H1 (cell line): ENCODE measurements around the gene TADA2B. TPM values are rescaled to one million over a fixed set of nuclear protein-coding genes. Genes with fewer than 3 reads are reported as not detected.
"Not testable (repeated sequence)": the region's sequence is repeated elsewhere in the genome, so short reads cannot be mapped to it uniquely, and the experiment has no call there.

Experiments
- CTCF ChIA-PET: fragments of 300-600 bp; sonication (Branson Sonifier 250); formaldehyde crosslinking; loops from one replicate; lab custom pipeline; 2021; ENCODE audit not compliant: partially characterized antibody; lab: Charles Lee
- POLR2A ChIA-PET: fragments of 300-600 bp; sonication (Branson Sonifier 250); formaldehyde crosslinking; loops from one replicate; lab custom pipeline; 2021; ENCODE audit warnings: inconsistent platforms; ENCODE audit not compliant: partially characterized antibody; lab: Charles Lee
- DNase-seq, 2 experiments: peaks; one replicate each; pipeline versions ENCODE4 v3.0.0 to v3.0.0-alpha.2; 2010 to 2022; ENCODE audit warnings: low spot score in 2 of 2, low read depth in 1 of 2, mixed read lengths in 1 of 2
- FAIRE-seq: peaks from 2 replicates; lab custom pipeline; 2011; peaks lifted over from hg19 to GRCh38; lab: Jason Lieb, UNC
- H2AFZ ChIP-seq: 2 replicates; pipeline ENCODE4 v1.8.1; 2012; ENCODE audit warnings: low read length, inconsistent platforms
- H2AK5ac ChIP-seq: 2 replicates; pipeline ENCODE4 v1.6.1; 2013; ENCODE audit warnings: low read depth, low read length
- H2BK120ac ChIP-seq: replicated peaks from 2 replicates; pipeline ENCODE3; 2013; ENCODE audit warnings: low read depth, low read length, inconsistent platforms
- H2BK12ac ChIP-seq: 2 replicates; pipeline ENCODE4 v1.6.1; 2013; ENCODE audit warnings: low read depth, low read length
- H2BK15ac ChIP-seq: 2 replicates; pipeline ENCODE4 v1.6.1; 2013; ENCODE audit warnings: low read length
- H2BK20ac ChIP-seq: 2 replicates; pipeline ENCODE4 v1.6.1; 2013; ENCODE audit warnings: low read length
- H2BK5ac ChIP-seq: 2 replicates; pipeline ENCODE4 v1.6.1; 2013; ENCODE audit warnings: low read depth, low read length
- H3K14ac ChIP-seq: 2 replicates; pipeline ENCODE4 v1.6.1; 2013; ENCODE audit warnings: inconsistent platforms; ENCODE audit not compliant: insufficient read length
- H3K18ac ChIP-seq: 2 replicates; pipeline ENCODE4 v1.6.1; 2013; ENCODE audit warnings: low read length; ENCODE audit errors: extremely low read depth
- H3K23ac ChIP-seq: 2 replicates; pipeline ENCODE4 v1.6.1; 2013; ENCODE audit warnings: inconsistent platforms; ENCODE audit not compliant: insufficient read length
- H3K23me2 ChIP-seq: 2 replicates; pipeline ENCODE4 v1.6.1; 2013; ENCODE audit warnings: low read depth, low read length
- H3K27ac ChIP-seq: 2 replicates; pipeline ENCODE4 v1.6.1; 2011; ENCODE audit warnings: low read depth, low read length, inconsistent platforms
- H3K27me3 ChIP-seq, 4 experiments: replicated peaks in 1 of 4; 1 replicate in 1 of 4; 2 replicates in 3 of 4; pipeline versions ENCODE4 v1.6.1 to v1.8.1; 2011 to 2013; ENCODE audit warnings: low read length in 3 of 4, mild to moderate bottlenecking in 3 of 4, inconsistent platforms in 2 of 4, mixed read lengths in 2 of 4, moderate library complexity in 1 of 4; ENCODE audit not compliant: control insufficient read depth in 3 of 4, insufficient read depth in 3 of 4; ENCODE audit errors: extremely low read depth in 1 of 4
- H3K36me3 ChIP-seq, 4 experiments: 2 replicates each; pipeline versions ENCODE4 v1.6.1 to v1.8.1; 2011 to 2013; ENCODE audit warnings: mild to moderate bottlenecking in 4 of 4, low read length in 3 of 4, moderate library complexity in 2 of 4, control low read depth in 1 of 4, inconsistent platforms in 1 of 4; ENCODE audit not compliant: insufficient read depth in 4 of 4, control insufficient read depth in 2 of 4
- H3K4ac ChIP-seq: replicated peaks from 2 replicates; pipeline ENCODE3; 2013; ENCODE audit warnings: low read length, low read depth, mixed read lengths, inconsistent platforms; ENCODE audit not compliant: insufficient read length
- H3K4me1 ChIP-seq, 4 experiments: replicated peaks in 1 of 4; 1 replicate in 1 of 4; 2 replicates in 3 of 4; pipeline versions ENCODE4 v1.6.1 to v1.8.1; 2011 to 2013; ENCODE audit warnings: low read length in 3 of 4, inconsistent platforms in 2 of 4, mixed read lengths in 1 of 4; ENCODE audit not compliant: insufficient read depth in 4 of 4, control insufficient read depth in 3 of 4
- H3K4me2 ChIP-seq, 2 experiments: 2 replicates each; pipeline versions ENCODE4 v1.6.1 to v1.8.1; 2011 to 2013; ENCODE audit warnings: low read depth in 2 of 2, low read length in 2 of 2, control low read depth in 1 of 2, inconsistent platforms in 1 of 2, mild to moderate bottlenecking in 1 of 2; ENCODE audit not compliant: insufficient read depth in 1 of 2
- H3K4me3 ChIP-seq, 4 experiments: fragments of 200-600, 300-600 bp in 1 of 4; sonication (generic), shearing (Covaris generic), sonication (Bioruptor Twin) in 1 of 4; 2 replicates each; pipeline versions ENCODE4 v1.5.1 to v1.8.1; 2011 to 2016; ENCODE audit warnings: low read length in 4 of 4, low read depth in 3 of 4, control low read depth in 2 of 4, inconsistent platforms in 2 of 4, mild to moderate bottlenecking in 2 of 4, mixed read lengths in 1 of 4, moderate library complexity in 1 of 4; ENCODE audit not compliant: insufficient read depth in 2 of 4; ENCODE audit errors: extremely low read depth in 1 of 4
- H3K56ac ChIP-seq: replicated peaks from 2 replicates; pipeline ENCODE3; 2013; ENCODE audit warnings: low read depth, mild to moderate bottlenecking, mixed read lengths, low read length, inconsistent platforms; ENCODE audit not compliant: insufficient read length
- H3K79me1 ChIP-seq: 2 replicates; pipeline ENCODE4 v1.6.1; 2013; ENCODE audit warnings: low read depth, low read length, control low read depth
- H3K79me2 ChIP-seq, 2 experiments: 2 replicates each; pipeline versions ENCODE4 v1.6.1 to v1.8.1; 2012 to 2013; ENCODE audit warnings: low read length in 2 of 2, mild to moderate bottlenecking in 2 of 2, inconsistent platforms in 1 of 2; ENCODE audit not compliant: insufficient read depth in 2 of 2, control insufficient read depth in 1 of 2
- H3K9ac ChIP-seq, 4 experiments: replicated peaks in 1 of 4; 1 replicate in 1 of 4; 2 replicates in 3 of 4; pipeline versions ENCODE4 v1.6.1 to v1.8.1; 2011 to 2013; ENCODE audit warnings: low read depth in 3 of 4, low read length in 3 of 4, control low read depth in 2 of 4, mild to moderate bottlenecking in 2 of 4, moderate library complexity in 2 of 4, inconsistent platforms in 1 of 4; ENCODE audit errors: extremely low read depth in 1 of 4
- H3K9me3 ChIP-seq, 2 experiments: 2 replicates each; pipeline versions ENCODE4 v1.6.1 to v1.8.1; 2012 to 2013; ENCODE audit warnings: mild to moderate bottlenecking in 2 of 2, moderate library complexity in 2 of 2, control low read depth in 1 of 2, inconsistent platforms in 1 of 2, low read depth in 1 of 2, low read length in 1 of 2, mixed read lengths in 1 of 2; ENCODE audit not compliant: insufficient read depth in 2 of 2
- H4K20me1 ChIP-seq, 2 experiments: replicated peaks in 1 of 2; 2 replicates each; pipeline versions ENCODE3 to v1.8.1; 2011 to 2013; ENCODE audit warnings: inconsistent platforms in 2 of 2, low read length in 2 of 2, mild to moderate bottlenecking in 1 of 2; ENCODE audit not compliant: insufficient read depth in 2 of 2, control insufficient read depth in 1 of 2
- H4K5ac ChIP-seq: 2 replicates; pipeline ENCODE4 v1.6.1; 2013; ENCODE audit warnings: low read length, low read depth, mixed read lengths, inconsistent platforms; ENCODE audit not compliant: insufficient read length
- H4K8ac ChIP-seq: 2 replicates; pipeline ENCODE4 v1.8.0; 2013; ENCODE audit warnings: mild to moderate bottlenecking, moderate library complexity, low read length, inconsistent platforms; ENCODE audit not compliant: insufficient read depth; ENCODE audit errors: extremely low read depth
- H4K91ac ChIP-seq: replicated peaks from 2 replicates; pipeline ENCODE3; 2013; ENCODE audit warnings: low read length, mixed read lengths, inconsistent platforms; ENCODE audit not compliant: insufficient read length
- WGBS, 2 experiments: shearing (Covaris generic) in 1 of 2; methylation state at CpG; one replicate each; pipeline versions ENCODE4 v1.1.6 to v1.1.7; 2013 to 2015; ENCODE audit warnings: low lambda C conversion rate in 2 of 2, mixed read lengths in 2 of 2, inconsistent platforms in 1 of 2, low coverage in 1 of 2, missing lambda C conversion rate in 1 of 2; ENCODE audit not compliant: insufficient replicate concordance in 2 of 2, insufficient coverage in 1 of 2, insufficient read length in 1 of 2; ENCODE audit errors: extremely low coverage in 1 of 2, missing lambda C conversion rate in 1 of 2; 5-methylcytosine and 5-hydroxymethylcytosine counted together
- polyA plus RNA-seq, 7 experiments: library from polyadenylated mRNA; depleted of rRNA in 3 of 7; stranded (reverse) in 5 of 7; unstranded in 2 of 7; fragments of >200 nt in 5 of 7; fragments of 200-250 nt in 2 of 7; gene quantifications; 1 replicate in 5 of 7; 2 replicates in 1 of 7; 4 replicates in 1 of 7; pipeline versions ENCODE4 v1.2.1 to v1.2.3, GENCODE V29; 2011 to 2013; ENCODE audit warnings: missing spikeins in 2 of 7, mixed read lengths in 2 of 7
- total RNA-seq: library from RNA; stranded (reverse); fragmentation: NEBNext Ultra II Directional; extraction: Animal tissue kit (Norgen Biotek cat#: 25700); gene quantifications from 2 replicates; pipeline ENCODE4 v1.2.1, GENCODE V29; 2021

The TADA2B gene
- total and polyA plus RNA-seq, 2 of the 8 experiments (the other 6 are each of a cell fraction or from before 2014, with no cell fraction given) = 5.7 to 12.1 TPM

- H3K9me3 ChIP-seq, H2BK120ac ChIP-seq, H2BK20ac ChIP-seq, H3K27ac ChIP-seq, H3K36me3 ChIP-seq, H3K14ac ChIP-seq, H3K56ac ChIP-seq, H2BK5ac ChIP-seq, H2BK15ac ChIP-seq, H3K4me2 ChIP-seq, DNase-seq, H4K5ac ChIP-seq, H3K18ac ChIP-seq, H3K23me2 ChIP-seq, POLR2A ChIA-PET, H3K4me3 ChIP-seq, H4K20me1 ChIP-seq, H2BK12ac ChIP-seq, H3K4ac ChIP-seq, H4K91ac ChIP-seq, H3K9ac ChIP-seq, H4K8ac ChIP-seq, H3K79me2 ChIP-seq, H3K23ac ChIP-seq, H3K4me1 ChIP-seq, H2AK5ac ChIP-seq, H3K79me1 ChIP-seq, H2AFZ ChIP-seq, FAIRE-seq: not testable (repeated sequence)
- peaks cover 0 to 13% (median 4%) of the 10 kb centered on the region in 4 experiments; a peak in 4 of 7 replicates for H3K27me3 ChIP-seq
- CTCF ChIA-PET = interaction anchor here (0.6 to 6.4 kb wide), 8 partner anchors 10 to 350 kb away, joined by 3 to 90 read pairs (median 4); partner anchors contain the start of gene GRPEL1
- 96% methylated on average over 2 of the region's 2 CpGs; no CpG with 5 or more reads in 1 of the 2 experiments for WGBS, 2 experiments
Observed at GRCh38 chr4:7079909-7080308, 36.7 kb downstream of the TADA2B start.
